ENCODE data around the gene FAR2. TPM values are rescaled to one million over a fixed set of nuclear protein-coding genes. Genes with fewer than 3 reads are reported as not detected.
"Not testable (repeated sequence)": the region's sequence is repeated elsewhere in the genome, so short reads cannot be mapped to it uniquely, and the experiment has no call there.

Gene FAR2
- polyA plus RNA-seq, 3 donors: 37.8 to 43.7 (median 40.9) TPM

DNA sequence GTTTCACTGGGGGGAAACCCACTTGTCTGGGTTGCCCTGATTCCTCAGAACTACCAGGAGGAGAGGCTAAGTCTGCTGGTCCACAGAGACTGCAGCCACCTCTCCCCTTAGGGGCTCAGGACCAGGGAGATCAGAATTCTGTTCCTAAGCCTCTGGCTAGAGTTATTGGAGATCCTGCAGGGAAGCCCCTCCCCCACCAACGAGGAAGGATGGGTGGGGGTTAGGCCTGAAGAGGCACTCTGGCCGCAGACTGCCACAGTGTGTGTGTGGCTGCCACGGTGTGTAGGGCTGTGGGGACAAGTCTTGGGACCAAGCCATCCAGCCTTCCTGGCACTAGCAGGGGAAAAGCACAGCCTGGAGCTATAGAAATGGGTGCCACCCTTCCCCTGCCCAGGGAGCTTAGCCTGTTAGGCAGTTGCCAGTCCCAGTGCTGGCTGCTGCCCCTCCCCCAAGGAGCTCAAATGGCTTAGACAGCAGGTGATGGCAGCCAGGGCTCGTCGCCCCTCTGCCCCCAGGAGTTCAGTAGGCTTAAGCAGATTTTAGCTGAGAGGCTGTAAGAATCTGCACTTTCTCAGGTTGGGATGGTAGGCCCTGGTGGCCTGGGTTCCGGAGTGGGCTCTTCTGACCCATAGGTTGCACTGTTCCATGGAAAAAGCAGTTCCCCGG lies 124.2 kb downstream of the FAR2 start:
- no peak for DNase-seq (ENCODE audit: low read depth in 3 of 3, low spot score in 2 of 3)

DNA sequence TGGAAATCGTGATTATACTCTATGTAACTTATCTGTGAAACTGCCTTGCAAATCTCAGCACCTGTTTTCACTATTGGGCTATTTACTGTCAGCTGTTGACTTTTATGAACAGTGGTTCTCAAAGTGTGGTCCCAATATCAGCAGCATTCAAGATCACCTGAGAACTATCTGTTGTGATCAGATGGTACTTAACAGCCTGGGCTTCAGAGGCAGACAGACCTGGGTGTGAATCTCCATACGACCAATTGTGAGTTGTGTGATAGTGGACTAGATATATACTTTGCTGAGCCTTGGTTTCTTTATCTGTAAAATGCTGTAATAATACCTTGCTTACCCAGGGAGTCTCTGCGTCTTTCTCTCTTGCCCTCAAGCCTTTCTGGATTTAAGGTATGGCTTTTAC lies 126.8 kb downstream of the FAR2 start:
- no peak for DNase-seq (ENCODE audit: low read depth in 3 of 3, low spot score in 2 of 3)

DNA sequence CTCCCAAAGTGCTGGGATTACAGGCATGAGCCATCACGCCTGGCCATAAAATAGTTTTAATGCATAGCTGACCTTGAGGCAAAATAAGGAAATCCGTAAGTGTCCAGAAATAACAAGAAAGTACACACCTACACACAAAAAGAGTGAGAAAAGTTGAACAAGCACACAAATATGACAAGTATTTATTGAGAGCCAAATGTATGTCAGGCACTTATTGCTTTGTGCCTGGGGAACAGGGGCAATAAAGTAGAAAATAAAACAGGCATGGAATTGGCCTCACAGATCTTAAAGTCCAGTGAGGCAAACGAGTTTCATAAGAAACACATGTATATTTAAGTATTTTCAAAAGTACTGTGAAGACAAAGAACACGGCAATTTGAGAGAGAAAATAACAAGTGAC lies 128.2 kb downstream of the FAR2 start:
- no peak for DNase-seq (ENCODE audit: low read depth in 3 of 3, low spot score in 2 of 3)

DNA sequence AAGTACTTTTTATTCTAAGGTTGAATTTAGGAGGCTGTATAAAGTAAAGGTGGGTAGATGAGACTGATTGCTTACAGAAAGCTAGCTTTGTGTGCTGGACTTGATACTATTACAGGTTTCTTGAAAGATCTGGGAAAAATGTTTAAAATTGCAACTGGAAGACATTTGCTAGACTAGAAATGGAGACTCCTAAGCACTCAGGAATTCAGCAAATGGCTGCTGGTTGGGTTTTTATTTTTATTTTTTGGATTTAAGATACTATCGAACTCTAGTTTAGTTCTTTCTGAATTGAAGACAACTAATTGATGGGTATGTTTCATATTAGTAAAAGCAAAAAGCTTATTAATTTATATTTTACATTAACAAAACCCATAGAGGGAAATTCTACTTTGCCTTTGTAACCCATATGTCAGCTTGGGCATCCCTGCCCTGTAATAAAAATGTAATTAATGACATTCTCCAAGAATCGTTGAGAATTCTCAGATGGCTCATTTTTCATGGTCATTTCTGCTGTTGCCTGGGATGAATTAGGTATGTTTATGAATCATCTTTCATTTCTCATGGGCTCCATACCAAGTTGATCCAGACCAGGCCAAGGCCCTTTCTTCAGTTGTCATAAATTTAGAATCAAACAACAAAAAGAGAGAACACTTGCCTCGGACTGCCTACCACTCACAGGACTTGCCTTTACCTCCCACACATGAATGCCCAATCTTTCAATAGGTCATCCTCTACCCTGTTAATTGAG lies 129.8 kb downstream of the FAR2 start:
- DNase-seq (ENCODE audit: low read depth in 3 of 3, low spot score in 2 of 3): no peak

DNA sequence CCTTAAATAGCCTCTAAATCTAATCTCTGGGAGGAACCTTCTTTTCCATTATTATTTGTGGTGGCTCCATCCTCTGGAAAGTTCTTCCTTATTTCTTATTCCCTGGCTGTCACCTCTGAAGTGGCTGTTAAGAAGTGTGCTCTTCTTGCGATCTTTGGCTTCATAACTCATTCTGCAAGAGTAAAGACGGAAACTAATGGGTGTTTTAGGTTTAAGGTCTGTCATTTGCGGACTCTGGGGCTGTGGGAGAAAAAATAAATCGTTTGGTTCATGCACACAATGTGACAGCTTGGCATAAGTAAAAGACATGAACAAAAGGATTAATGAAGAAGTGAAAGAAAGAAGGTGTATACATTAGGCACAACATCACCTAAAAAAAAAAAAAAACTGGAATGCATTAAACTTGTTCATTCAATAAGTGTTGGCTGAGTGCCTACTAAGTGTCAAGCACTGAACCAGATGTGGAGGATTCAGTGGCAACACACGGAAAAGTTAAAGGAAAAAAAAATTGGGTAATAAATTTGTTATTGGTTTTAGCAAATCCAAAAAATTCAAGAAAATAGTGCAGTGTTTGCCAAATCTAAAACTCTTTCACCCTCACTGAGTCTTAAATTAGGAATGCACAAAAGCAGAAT lies 132.4 kb downstream of the FAR2 start:
- DNase-seq (ENCODE audit: low read depth in 3 of 3, low spot score in 2 of 3): no peak

DNA sequence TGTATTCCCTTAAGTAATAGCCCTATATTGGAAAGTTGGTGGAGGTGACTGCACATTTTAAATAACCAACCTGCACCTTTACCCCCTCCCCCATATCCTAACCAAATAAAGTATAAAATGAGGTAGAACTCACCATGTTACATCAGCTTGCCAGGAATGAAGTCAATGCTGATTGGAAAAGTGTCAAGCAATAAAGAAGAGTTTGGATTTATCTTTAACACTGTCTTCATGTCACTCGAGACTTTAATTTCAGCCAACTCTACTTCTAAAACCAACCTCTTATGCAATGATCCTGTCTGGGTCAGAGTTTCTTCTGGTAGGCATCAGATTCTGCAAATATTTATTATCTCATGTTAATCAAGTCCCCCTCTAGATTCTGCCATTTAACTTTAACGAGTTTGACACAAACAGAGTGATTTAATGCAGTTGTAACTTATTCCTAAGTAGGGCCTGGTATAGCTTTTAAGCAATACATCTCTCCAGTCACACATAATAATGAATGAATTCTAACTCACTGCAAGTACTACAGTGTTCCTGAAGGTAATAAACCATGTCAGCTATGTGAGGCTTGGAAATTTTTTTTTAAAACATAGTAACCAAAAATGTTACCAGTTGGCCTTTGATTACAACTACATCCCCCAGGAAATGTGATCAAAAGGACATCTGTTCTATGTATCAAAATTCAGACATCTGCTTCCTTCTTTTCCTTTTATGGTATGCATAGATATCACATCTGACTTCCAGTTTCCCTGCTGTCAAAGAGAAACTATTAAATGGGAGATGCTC lies 133.1 kb downstream of the FAR2 start:
- no peak for DNase-seq (ENCODE audit: low read depth in 3 of 3, low spot score in 2 of 3)

DNA sequence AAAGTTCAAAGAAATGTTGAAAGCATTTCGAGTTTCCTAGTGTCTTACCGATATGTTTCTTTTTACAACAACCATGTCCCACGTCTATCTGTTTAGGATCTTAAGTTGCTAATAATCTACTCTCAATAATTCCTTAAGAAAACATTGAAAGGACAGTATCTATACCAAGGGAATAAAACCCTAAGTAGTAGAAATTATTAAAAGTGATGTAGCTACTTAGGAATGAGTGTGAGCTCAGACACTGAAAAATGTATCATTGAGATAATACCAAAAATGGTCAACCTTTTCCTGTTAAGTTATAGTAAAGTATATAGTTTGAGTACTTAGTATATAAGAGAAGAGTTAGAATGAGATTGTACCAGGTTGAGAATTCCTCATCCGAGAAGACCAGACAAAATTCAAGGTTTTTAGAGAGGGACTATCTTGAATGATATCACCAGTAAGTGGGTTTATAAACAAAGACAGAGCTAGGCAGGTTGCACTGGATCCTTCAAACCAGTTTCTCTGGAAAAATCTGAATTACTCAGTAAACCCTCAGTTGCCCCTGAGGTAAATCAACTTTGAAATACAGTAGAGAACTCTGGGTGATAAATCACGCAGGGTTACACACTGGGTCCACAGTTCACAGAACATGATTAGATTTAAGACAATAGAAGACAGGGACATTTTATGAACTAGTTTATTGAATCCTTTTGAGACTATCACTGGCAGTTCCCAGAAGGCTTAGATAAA lies 135.1 kb downstream of the FAR2 start:
- no peak for DNase-seq (ENCODE audit: low read depth in 3 of 3, low spot score in 2 of 3)

DNA sequence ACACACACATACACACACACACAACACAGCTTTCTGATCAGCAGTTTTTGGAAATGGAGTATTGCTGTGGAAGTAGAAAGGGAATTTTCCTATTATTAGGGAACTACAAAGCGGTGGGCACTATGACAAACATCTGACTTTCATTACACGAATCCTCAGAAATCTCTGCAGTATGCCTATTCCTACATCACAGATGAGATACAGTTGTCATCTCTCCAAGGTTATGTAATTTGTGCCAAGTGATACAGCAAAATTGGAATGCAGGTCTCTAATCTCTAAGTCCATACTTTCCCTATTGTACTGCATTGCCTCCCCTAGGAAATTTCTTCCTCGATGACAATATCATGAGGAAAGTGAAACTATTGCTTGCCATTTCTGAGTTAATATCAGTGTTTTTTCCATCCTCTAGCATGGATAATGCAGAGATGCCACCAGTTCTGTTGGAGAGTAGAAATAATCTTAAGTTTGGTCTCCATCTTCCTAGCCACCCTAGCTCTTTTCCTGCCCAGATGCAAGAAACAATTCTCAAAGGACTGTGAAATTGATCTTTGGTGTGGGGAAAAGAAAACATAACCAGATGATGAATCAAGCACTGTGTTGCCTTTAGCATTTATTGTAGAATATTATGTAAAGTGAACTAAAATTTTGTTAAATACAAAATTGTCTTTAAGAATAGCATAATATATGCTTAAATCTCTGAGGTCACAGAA lies 137.2 kb downstream of the FAR2 start:
- DNase-seq (ENCODE audit: low read depth in 3 of 3, low spot score in 2 of 3): no peak

DNA sequence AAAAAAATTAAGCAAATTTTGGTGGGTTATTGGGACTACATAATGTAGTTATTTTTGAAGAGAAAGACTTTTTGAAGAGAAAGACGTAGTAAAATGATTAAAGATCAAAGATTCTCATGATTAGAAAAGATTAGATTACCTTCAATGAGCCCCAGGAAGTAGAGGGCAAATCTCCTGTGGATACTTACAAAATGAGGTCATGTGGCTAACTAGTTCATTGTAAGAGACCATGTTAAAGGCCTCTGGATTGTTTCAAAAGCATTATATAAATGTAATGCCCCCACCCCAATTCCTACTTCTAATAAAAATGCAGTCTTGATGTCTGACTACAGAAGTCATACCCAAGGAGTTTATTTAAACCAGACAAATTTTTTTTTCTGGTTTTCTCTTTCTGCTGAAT lies 138.5 kb downstream of the FAR2 start:
- no peak for DNase-seq (ENCODE audit: low read depth in 3 of 3, low spot score in 2 of 3)

DNA sequence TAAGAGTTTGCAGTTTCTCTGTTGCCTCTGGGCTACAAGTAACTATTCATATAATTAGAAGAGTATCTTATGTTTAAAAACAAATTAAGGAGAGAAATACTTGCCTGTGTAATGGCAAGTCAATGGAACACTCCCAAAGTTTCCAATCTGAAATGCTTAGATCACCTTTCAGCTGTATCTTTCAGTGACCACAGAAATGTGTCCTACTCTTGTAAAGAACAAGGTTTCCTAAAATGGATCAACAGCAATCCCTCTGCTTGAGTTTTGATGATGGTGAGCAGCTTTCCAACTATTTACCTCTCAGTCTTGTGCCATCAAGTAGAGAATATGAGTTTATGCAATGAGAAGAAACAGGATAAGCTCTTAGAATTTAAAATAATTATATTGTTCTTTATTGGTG lies 139.0 kb downstream of the FAR2 start:
- DNase-seq (ENCODE audit: low read depth in 3 of 3, low spot score in 2 of 3): no peak

DNA sequence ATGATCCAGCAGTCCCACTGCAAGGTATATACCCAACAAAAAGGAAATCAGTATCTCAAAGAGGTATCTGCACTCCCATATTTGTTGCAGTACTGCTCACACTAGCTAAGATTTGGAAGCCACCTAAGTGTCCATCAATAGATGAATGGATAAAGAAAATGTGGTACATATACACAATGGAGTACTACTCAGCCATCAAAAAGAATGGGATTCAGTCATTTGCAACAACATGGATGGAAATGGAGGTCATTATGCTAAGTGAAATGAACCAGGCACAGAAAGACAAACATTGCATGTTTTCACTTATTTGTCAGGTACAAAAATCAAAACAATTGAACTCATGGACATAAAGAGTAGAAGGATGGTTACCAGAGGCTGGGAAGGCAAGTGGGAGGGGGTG lies 141.4 kb downstream of the FAR2 start:
- DNase-seq (ENCODE audit: low read depth in 3 of 3, low spot score in 2 of 3): not testable (repeated sequence)

DNA sequence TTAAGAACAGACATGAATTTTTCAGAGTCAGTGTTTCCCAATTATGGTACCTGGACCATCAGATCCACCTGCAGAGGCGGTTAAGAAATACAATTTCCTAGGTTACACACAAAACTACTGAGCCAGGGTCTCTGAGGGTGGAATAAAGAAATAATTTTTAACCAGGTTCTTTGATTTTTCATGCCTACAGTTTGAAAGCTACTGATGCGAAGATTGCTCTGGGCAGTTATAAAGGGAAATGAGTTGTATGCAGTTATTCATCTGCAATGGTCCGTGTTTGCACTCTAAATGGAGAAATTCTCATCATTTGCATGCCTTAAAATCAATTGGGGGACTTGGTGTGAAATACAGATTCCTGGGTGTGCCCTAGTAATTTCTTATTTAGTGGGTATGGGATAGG lies 142.1 kb downstream of the FAR2 start:
- peak in 1 of 3 donors; percentile 23 for DNase-seq (ENCODE audit: low read depth in 3 of 3, low spot score in 2 of 3)

DNA sequence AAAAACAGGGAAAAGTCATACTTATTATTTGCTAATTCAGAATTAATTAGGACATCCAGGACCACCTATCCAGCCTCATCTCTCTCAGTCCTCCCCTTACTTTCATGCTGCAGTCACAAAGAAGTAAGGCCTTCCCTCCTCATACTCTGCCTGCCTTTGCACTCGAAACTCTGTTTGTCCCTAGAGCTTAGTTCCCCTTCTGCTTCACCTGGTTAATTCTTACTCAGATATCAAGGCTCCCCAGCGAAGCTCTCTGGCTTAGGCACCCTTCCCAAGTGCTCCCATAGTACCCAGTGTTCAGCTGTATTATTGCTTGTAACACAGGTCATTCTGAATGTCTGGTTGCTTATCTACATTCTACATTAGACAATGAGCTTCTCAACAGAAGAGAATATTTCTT lies 150.6 kb downstream of the FAR2 start:
- DNase-seq (ENCODE audit: low read depth in 3 of 3, low spot score in 2 of 3): no peak

DNA sequence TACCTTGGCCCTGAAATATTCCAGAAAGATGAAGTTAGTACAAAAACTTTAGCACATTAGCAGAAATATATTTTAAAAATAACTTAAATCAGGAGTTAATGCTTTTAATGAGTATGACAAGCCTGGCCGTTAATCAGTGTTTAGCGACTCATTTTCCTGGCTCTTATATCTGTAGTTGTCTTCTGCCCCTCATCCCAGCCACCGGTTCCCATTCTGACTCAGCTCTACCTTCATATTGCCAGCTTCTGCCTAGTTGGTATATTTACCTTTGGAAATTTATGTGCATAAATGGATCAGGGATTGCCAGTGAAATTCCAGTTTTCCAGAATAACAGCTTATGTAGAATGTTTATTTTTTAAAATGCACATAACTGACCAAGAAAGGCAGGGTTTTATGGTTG lies 152.0 kb downstream of the FAR2 start:
- no peak for DNase-seq (ENCODE audit: low read depth in 3 of 3, low spot score in 2 of 3)

DNA sequence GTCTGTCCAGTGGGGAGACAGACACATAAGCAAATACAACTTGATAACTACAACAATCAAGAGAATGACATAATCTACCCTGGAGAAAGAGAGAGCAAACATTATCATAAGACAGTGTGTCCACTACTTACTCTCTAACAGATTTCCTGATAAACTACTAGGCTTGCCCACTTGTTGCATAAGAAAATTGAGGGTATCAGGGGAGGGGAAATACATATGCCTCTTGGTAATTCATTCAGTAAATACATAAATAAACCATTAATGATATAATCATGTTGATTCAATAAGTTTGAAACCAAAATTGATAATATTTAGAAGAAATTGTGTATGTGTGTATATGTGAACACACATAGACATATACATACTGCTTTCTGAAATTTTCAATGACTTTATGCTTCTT lies 155.3 kb downstream of the FAR2 start:
- DNase-seq (ENCODE audit: low read depth in 3 of 3, low spot score in 2 of 3): no peak

DNA sequence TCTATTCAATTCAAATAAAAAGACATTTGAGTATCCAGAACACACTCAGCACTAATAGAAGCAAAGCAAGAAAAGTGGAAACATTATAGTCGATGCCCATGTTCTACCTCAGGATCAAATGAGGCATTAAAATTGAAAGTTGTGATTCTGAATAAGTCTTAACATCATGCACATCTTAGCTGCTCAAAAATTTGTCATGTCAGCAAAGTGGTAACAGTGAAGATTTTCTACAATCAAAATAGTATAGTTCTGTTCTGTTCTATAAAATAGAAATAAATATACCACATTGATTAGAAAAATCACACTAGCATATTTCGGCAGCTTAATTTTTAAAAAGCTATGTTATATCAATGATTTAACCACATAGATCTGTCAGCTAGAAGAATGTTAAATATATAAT lies 157.2 kb downstream of the FAR2 start:
- no peak for DNase-seq (ENCODE audit: low read depth in 3 of 3, low spot score in 2 of 3)

DNA sequence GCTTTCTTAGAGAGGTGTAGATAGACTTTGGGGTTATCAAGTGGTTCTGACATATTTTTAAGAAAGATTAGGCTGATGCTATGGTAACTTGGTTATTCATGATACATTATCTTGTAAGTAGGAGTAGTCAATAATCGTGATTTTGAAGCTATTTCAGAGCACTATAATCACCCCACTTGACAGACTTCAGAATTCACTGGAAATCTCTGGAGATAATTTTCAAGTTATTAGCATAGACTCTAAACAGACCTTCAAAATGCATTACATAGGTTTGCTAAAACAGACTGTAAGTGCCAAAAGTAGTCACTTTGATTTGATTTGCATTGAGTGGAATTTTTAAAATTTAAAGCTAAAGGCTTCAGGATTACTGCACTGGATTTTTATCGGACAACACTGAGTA lies 157.6 kb downstream of the FAR2 start:
- DNase-seq (ENCODE audit: low read depth in 3 of 3, low spot score in 2 of 3): no peak

DNA sequence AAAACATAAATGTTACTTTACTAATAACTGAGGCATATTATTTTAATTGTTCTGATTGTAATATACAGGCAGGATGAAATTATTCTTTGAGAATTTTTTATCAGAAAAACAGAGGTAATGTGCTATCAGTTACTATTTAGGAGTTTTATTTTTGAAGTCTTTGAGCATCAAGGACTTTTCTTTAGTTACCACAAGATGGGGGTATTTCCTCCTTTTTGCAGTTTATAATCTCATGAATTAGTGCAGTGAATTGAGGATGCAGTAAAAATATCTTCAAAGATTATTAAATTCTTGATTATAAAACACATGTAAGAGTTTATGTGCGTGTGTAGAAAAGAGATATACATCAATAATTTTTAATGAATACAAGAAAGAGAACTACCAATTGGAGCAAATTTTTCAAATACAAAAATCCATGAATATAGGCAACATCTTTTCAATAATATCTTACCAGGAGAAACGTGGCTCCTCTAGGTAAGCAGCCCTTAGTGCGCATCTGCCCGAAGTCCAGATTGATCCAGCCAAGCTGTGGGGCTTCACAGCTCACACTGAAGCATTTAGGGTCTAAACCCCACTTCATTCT lies 160.3 kb downstream of the FAR2 start:
- DNase-seq (ENCODE audit: low read depth in 3 of 3, low spot score in 2 of 3): no peak

DNA sequence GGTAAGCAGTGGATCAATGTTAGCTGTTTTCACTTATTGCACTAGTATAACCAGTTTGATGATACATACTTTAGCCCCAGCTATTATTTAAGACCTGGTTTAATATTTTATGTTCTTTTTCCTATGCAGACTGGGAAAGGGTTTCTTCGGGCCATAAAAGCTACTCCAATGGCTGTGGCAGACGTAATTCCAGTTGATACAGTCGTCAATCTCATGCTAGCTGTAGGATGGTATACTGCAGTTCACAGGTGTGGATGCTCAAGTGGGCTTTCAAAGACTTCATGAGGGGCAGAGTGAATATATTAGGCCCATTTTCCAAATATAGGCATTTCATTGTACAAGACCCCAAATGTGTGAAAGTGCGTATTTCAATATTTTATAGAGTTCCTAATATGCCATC lies 161.8 kb downstream of the FAR2 start:
- no peak for DNase-seq (ENCODE audit: low read depth in 3 of 3, low spot score in 2 of 3)

DNA sequence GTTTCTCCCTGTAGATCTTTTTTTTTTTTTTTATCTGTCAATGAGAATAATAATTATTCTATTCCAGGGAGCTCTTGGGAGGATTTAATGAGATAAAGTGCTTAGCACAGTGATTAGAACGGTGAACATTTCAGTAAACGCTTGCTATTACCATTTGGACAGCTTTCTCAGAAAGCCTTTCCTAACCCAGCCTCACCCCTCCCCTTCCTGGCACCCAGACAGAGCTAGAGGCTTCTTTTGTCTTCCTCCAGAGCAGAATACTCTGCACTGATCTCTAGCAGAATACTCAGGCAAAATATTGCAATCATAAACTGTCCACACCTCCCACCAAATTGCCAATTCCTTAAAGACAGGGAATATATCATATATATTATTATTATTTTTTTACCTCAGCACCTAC lies 165.3 kb downstream of the FAR2 start:
- DNase-seq (ENCODE audit: low read depth in 3 of 3, low spot score in 2 of 3): no peak

All from right renal cortex interstitium (tissue), 3 donors.